H9 (cell line): ENCODE measurements around the gene SYT9. TPM values are rescaled to one million over a fixed set of nuclear protein-coding genes. Genes with fewer than 3 reads are reported as not detected.

Experiments used
- DNase-seq: peaks from one replicate; pipeline ENCODE4 v3.0.0-alpha.2; 2017
- H2AFZ ChIP-seq: one replicate; pipeline ENCODE4 v1.6.1; 2013; ENCODE audit warnings: mild to moderate bottlenecking, low read length, control low read depth, moderate library complexity
- H2AK5ac ChIP-seq: 2 replicates; pipeline ENCODE4 v1.6.1; 2013; ENCODE audit warnings: low read length, control low read depth, mixed read lengths; ENCODE audit not compliant: insufficient read length
- H2BK120ac ChIP-seq: one replicate; pipeline ENCODE4 v1.6.1; 2013; ENCODE audit warnings: low read depth, mild to moderate bottlenecking, low read length, control low read depth, inconsistent platforms; ENCODE audit not compliant: poor library complexity, severe bottlenecking
- H2BK12ac ChIP-seq: 2 replicates; pipeline ENCODE4 v1.6.1; 2013; ENCODE audit warnings: low read length, control low read depth, mixed read lengths, low read depth; ENCODE audit not compliant: insufficient read length
- H2BK15ac ChIP-seq: 2 replicates; pipeline ENCODE4 v1.6.1; 2013; ENCODE audit warnings: low read depth, low read length, control low read depth
- H2BK20ac ChIP-seq: one replicate; pipeline ENCODE4 v1.6.1; 2013; ENCODE audit warnings: low read depth, mild to moderate bottlenecking, low read length, control low read depth, inconsistent platforms; ENCODE audit not compliant: poor library complexity, severe bottlenecking
- H2BK5ac ChIP-seq: 2 replicates; pipeline ENCODE4 v1.6.1; 2013; ENCODE audit warnings: low read length, control low read depth, mixed read lengths; ENCODE audit not compliant: insufficient read length
- H3K14ac ChIP-seq: 2 replicates; pipeline ENCODE4 v1.6.1; 2013; ENCODE audit warnings: low read length, control low read depth; ENCODE audit not compliant: insufficient read depth
- H3K18ac ChIP-seq: 2 replicates; pipeline ENCODE4 v1.6.1; 2013; ENCODE audit warnings: low read depth, mild to moderate bottlenecking, mixed read lengths, low read length, control low read depth; ENCODE audit not compliant: insufficient read length
- H3K23ac ChIP-seq: 2 replicates; pipeline ENCODE4 v1.6.1; 2013; ENCODE audit warnings: low read length, control low read depth, mixed read lengths, low read depth; ENCODE audit not compliant: insufficient read length
- H3K23me2 ChIP-seq: 2 replicates; pipeline ENCODE4 v1.6.1; 2013; ENCODE audit warnings: low read depth, mild to moderate bottlenecking, mixed read lengths, low read length, control low read depth; ENCODE audit not compliant: insufficient read length, poor library complexity, severe bottlenecking
- H3K27ac ChIP-seq: 2 replicates; pipeline ENCODE4 v1.5.1; 2013; ENCODE audit warnings: low read length, control low read depth, mixed read lengths, low read depth; ENCODE audit not compliant: insufficient read length
- H3K27me3 ChIP-seq: 2 replicates; pipeline ENCODE4 v1.6.1; 2013; ENCODE audit warnings: low read length, control low read depth, inconsistent platforms; ENCODE audit not compliant: insufficient read depth
- H3K4ac ChIP-seq: 2 replicates; pipeline ENCODE4 v1.6.1; 2013; ENCODE audit warnings: low read depth, mild to moderate bottlenecking, control low read depth, inconsistent platforms, low read length, moderate library complexity
- H3K4me1 ChIP-seq: 2 replicates; pipeline ENCODE4 v1.6.1; 2013; ENCODE audit warnings: low read length, control low read depth, inconsistent platforms; ENCODE audit not compliant: insufficient read depth
- H3K4me2 ChIP-seq: 2 replicates; pipeline ENCODE4 v1.6.1; 2013; ENCODE audit warnings: low read length, control low read depth, mixed read lengths; ENCODE audit not compliant: insufficient read length, insufficient read depth
- H3K56ac ChIP-seq: 2 replicates; pipeline ENCODE4 v1.6.1; 2013; ENCODE audit warnings: low read depth, mild to moderate bottlenecking, mixed read lengths, low read length, control low read depth; ENCODE audit not compliant: insufficient read length
- H3K79me1 ChIP-seq: 2 replicates; pipeline ENCODE4 v1.6.1; 2013; ENCODE audit warnings: low read depth, mild to moderate bottlenecking, moderate library complexity, low read length, control low read depth, inconsistent platforms; ENCODE audit not compliant: insufficient read depth, poor library complexity, severe bottlenecking
- H3K79me2 ChIP-seq: 2 replicates; pipeline ENCODE4 v1.6.1; 2013; ENCODE audit warnings: low read length, control low read depth, inconsistent platforms; ENCODE audit not compliant: insufficient read depth
- H3K9ac ChIP-seq: 2 replicates; pipeline ENCODE4 v1.6.1; 2013; ENCODE audit warnings: low read length, control low read depth, mixed read lengths; ENCODE audit not compliant: insufficient read length; ENCODE audit errors: extremely low read depth
- H3K9me3 ChIP-seq: one replicate; pipeline ENCODE4 v1.6.1; 2013; ENCODE audit warnings: low read depth, low read length, inconsistent platforms; ENCODE audit not compliant: control insufficient read depth
- H3T11ph ChIP-seq: one replicate; pipeline ENCODE4 v1.6.1; 2013; ENCODE audit warnings: mild to moderate bottlenecking, low read length, control low read depth, inconsistent platforms
- H4K20me1 ChIP-seq: one replicate; pipeline ENCODE4 v1.6.1; 2013; ENCODE audit not compliant: control insufficient read depth, insufficient read length, insufficient read depth
- H4K5ac ChIP-seq: 2 replicates; pipeline ENCODE4 v1.6.1; 2013; ENCODE audit warnings: low read depth, mild to moderate bottlenecking, mixed read lengths, low read length, control low read depth; ENCODE audit not compliant: insufficient read length
- H4K8ac ChIP-seq: replicated peaks from 2 replicates; pipeline ENCODE4 v1.6.1; 2013; ENCODE audit warnings: low read length, control low read depth, mixed read lengths, low read depth; ENCODE audit not compliant: insufficient read length
- H4K91ac ChIP-seq: 2 replicates; pipeline ENCODE4 v1.6.1; 2013; ENCODE audit warnings: low read depth, mild to moderate bottlenecking, moderate library complexity, mixed read lengths, low read length, control low read depth; ENCODE audit not compliant: insufficient read length
- H3K27ac Mint-ChIP-seq, 3 experiments: 2 replicates in 2 of 3; 3 replicates in 1 of 3; pipeline ENCODE4 v1.8.0; 2020 to 2021; ENCODE audit warnings: mixed read lengths in 3 of 3, mild to moderate bottlenecking in 1 of 3, moderate library complexity in 1 of 3
- H3K27me3 Mint-ChIP-seq: 2 replicates; pipeline ENCODE4 v1.8.0; 2021; ENCODE audit warnings: low read depth, mild to moderate bottlenecking, moderate library complexity, mixed read lengths
- H3K36me3 Mint-ChIP-seq, 3 experiments: 2 replicates in 2 of 3; 3 replicates in 1 of 3; pipeline ENCODE4 v1.8.0; 2020 to 2021; ENCODE audit warnings: low read depth in 3 of 3, mixed read lengths in 3 of 3; ENCODE audit not compliant: insufficient read depth in 1 of 3
- H3K4me1 Mint-ChIP-seq, 2 experiments: 2 replicates each; pipeline ENCODE4 v1.8.0; 2020; ENCODE audit warnings: mixed read lengths in 2 of 2
- H3K4me3 Mint-ChIP-seq, 2 experiments: 2 replicates in 1 of 2; 3 replicates in 1 of 2; pipeline ENCODE4 v1.8.0; 2020 to 2021; ENCODE audit warnings: mild to moderate bottlenecking in 2 of 2, mixed read lengths in 2 of 2, moderate library complexity in 1 of 2
- H3K9me3 Mint-ChIP-seq, 2 experiments: 2 replicates in 1 of 2; 3 replicates in 1 of 2; pipeline ENCODE4 v1.8.0; 2020; ENCODE audit warnings: mild to moderate bottlenecking in 2 of 2, mixed read lengths in 2 of 2, moderate library complexity in 1 of 2
- CTCF ChIP-seq: fragments of 200-600 bp; sonication (generic); conservative IDR thresholded peaks from 3 replicates; pipeline ENCODE4 v1.8.0; 2021; ENCODE audit warnings: antibody characterized with exemption, mild to moderate bottlenecking
- WGBS: extraction: QIAGEN DNeasy Blood & Tissue Kit; methylation state at CpG from one replicate; pipeline ENCODE4 v1.1.7; 2013; ENCODE audit warnings: missing lambda C conversion rate, low lambda C conversion rate, mixed read lengths; ENCODE audit not compliant: insufficient read length; ENCODE audit errors: extremely low coverage; 5-methylcytosine and 5-hydroxymethylcytosine counted together
- total RNA-seq: library from RNA; stranded (reverse); gene quantifications from 2 replicates; pipeline ENCODE4 v1.2.1, GENCODE V29; 2021

The SYT9 gene
- total RNA-seq, 1 experiment from 2014 or later: 0.63 TPM

- H2BK120ac ChIP-seq: no peak overlapping the region
- no peak for TF ChIP-seq CTCF
These were observed 188.1 kb downstream of the SYT9 start for GRCh38 chr11:7439746-7440320.

More at GRCh38 chr11:7439746-7440320, 188.1 kb downstream of the SYT9 start:
- no peaks in the 10 kb centered on the region for H3K36me3 Mint-ChIP-seq
- H3K27ac Mint-ChIP-seq: no peak overlapping the region
- Histone ChIP-seq H3K23me2 (no peaks in the 10 kb centered on the region), H2BK20ac (no peak overlapping the region), H3K79me2 (no peaks in the 10 kb centered on the region), H3K79me1 (no peaks in the 10 kb centered on the region), H4K8ac (no peak overlapping the region), H3K9me3 (no peaks in the 10 kb centered on the region), H3K9ac (no peak overlapping the region), H3K27me3 (no peaks in the 10 kb centered on the region), H4K91ac (no peak overlapping the region), H3K23ac (no peak overlapping the region), H3K14ac (no peak overlapping the region), H3K4ac (no peak overlapping the region), H3K18ac (no peak overlapping the region), H2AK5ac (no peak overlapping the region), H2BK15ac (no peak overlapping the region), H3K27ac (no peak overlapping the region), H2BK12ac (no peak overlapping the region), H3K4me1 (no peaks in the 10 kb centered on the region; the same call in 1 of the 2 replicates), H4K20me1 (no peaks in the 10 kb centered on the region), H2AFZ (no peak overlapping the region), H4K5ac (no peak overlapping the region), H3K4me2 (no peak overlapping the region), H3K56ac (no peak overlapping the region), H3T11ph (no peak overlapping the region), H2BK5ac (no peak overlapping the region)
- no peaks in the 10 kb centered on the region for H3K9me3 Mint-ChIP-seq
- peaks cover 11% of the 10 kb centered on the region for H3K27me3 Mint-ChIP-seq
- DNase-seq: no peak
- no peak overlapping the region for H3K4me3 Mint-ChIP-seq
- no CpG with 5 or more reads among the region's 3 CpGs for WGBS
- peaks cover 18 to 27% of the 10 kb centered on the region in 2 experiments for H3K4me1 Mint-ChIP-seq
